Neural progenitor cell (in vitro differentiated cells): ENCODE measurements around the gene GABBR2. TPM values are rescaled to one million over a fixed set of nuclear protein-coding genes. Genes with fewer than 3 reads are reported as not detected.

Experiments used
- DNase-seq: peaks from one replicate; pipeline ENCODE4 v3.0.0-alpha.2; 2016; ENCODE audit warnings: low spot score
- H2AFZ ChIP-seq: fragments of 200-600 bp; sonication (generic); replicated peaks from 2 replicates; pipeline ENCODE4 v1.6.1; 2016; ENCODE audit warnings: antibody characterized with exemption
- H3F3A ChIP-seq: fragments of 200-600 bp; sonication (generic); 2 replicates; pipeline ENCODE4 v1.6.1; 2016; ENCODE audit warnings: antibody characterized with exemption, low read depth
- H3K27ac ChIP-seq: fragments of 200-600 bp; sonication (generic); 2 replicates; pipeline ENCODE4 v1.5.1; 2016; ENCODE audit warnings: mild to moderate bottlenecking
- H3K27me3 ChIP-seq: fragments of 200-600 bp; sonication (generic); 2 replicates; pipeline ENCODE4 v1.6.1; 2016; ENCODE audit warnings: mild to moderate bottlenecking, moderate library complexity
- H3K36me3 ChIP-seq: fragments of 200-600 bp; sonication (generic); 2 replicates; pipeline ENCODE4 v1.5.1; 2016
- H3K4me1 ChIP-seq: fragments of 200-600 bp; sonication (generic); 2 replicates; pipeline ENCODE4 v1.6.1; 2016; ENCODE audit warnings: mixed run types
- H3K4me2 ChIP-seq: fragments of 200-600 bp; sonication (generic); 2 replicates; pipeline ENCODE4 v1.6.1; 2016
- H3K4me3 ChIP-seq: fragments of 200-600 bp; sonication (generic); 2 replicates; pipeline ENCODE4 v1.5.1; 2016
- H3K79me2 ChIP-seq: fragments of 200-600 bp; sonication (generic); 2 replicates; pipeline ENCODE4 v1.6.1; 2016; ENCODE audit warnings: low read depth
- H3K9ac ChIP-seq: fragments of 200-600 bp; sonication (generic); 2 replicates; pipeline ENCODE4 v1.6.1; 2016
- H3K9me3 ChIP-seq: fragments of 200-600 bp; sonication (generic); 2 replicates; pipeline ENCODE4 v1.5.1; 2016; ENCODE audit warnings: low read depth
- H4K20me1 ChIP-seq: fragments of 200-600 bp; sonication (generic); 2 replicates; pipeline ENCODE4 v1.6.1; 2016; ENCODE audit warnings: low read depth
- H3K27ac Mint-ChIP-seq: 3 replicates; pipeline ENCODE4 v1.8.0; 2021; ENCODE audit warnings: mixed read lengths
- H3K27me3 Mint-ChIP-seq: 2 replicates; pipeline ENCODE4 v1.8.0; 2022; ENCODE audit warnings: low read depth, mild to moderate bottlenecking, inconsistent platforms, moderate library complexity, mixed read lengths; ENCODE audit not compliant: insufficient read depth
- H3K36me3 Mint-ChIP-seq: 3 replicates; pipeline ENCODE4 v1.8.0; 2021; ENCODE audit warnings: mixed read lengths
- H3K4me1 Mint-ChIP-seq: 3 replicates; pipeline ENCODE4 v1.8.0; 2021; ENCODE audit warnings: mixed read lengths
- H3K4me3 Mint-ChIP-seq: 3 replicates; pipeline ENCODE4 v1.8.0; 2021; ENCODE audit warnings: mild to moderate bottlenecking, moderate library complexity, mixed read lengths
- H3K9me3 Mint-ChIP-seq: 3 replicates; pipeline ENCODE4 v1.8.0; 2020; ENCODE audit warnings: mixed read lengths
- CTCF ChIP-seq: fragments of 200-600 bp; sonication (generic); IDR thresholded peaks from 2 replicates; pipeline ENCODE4 v1.5.1; 2017; ENCODE audit warnings: antibody characterized with exemption, mild to moderate bottlenecking
- EZH2 ChIP-seq: fragments of 200-600 bp; sonication (generic); IDR thresholded peaks from 2 replicates; pipeline ENCODE4 v1.6.1; 2017; ENCODE audit warnings: antibody characterized with exemption, mild to moderate bottlenecking, moderate library complexity
- EZH2phosphoT487 ChIP-seq: fragments of 200-600 bp; sonication (generic); IDR thresholded peaks from 2 replicates; pipeline ENCODE4 v1.6.1; 2017; ENCODE audit warnings: antibody characterized with exemption
- total RNA-seq: library from RNA; depleted of rRNA; stranded (reverse); fragments of >200 nt; gene quantifications from 2 replicates; pipeline ENCODE4 v1.2.3, GENCODE V29; 2015; ENCODE audit warnings: low replicate concordance

The GABBR2 gene
- total RNA-seq, 1 donor from 2014 or later: not detected

- Histone ChIP-seq H3F3A (no peaks in the 10 kb centered on the region), H3K4me1 (no peaks in the 10 kb centered on the region), H3K27me3 (no peaks in the 10 kb centered on the region), H4K20me1 (no peaks in the 10 kb centered on the region), H3K27ac (no peak overlapping the region), H3K4me2 (no peak overlapping the region), H3K9ac (no peak overlapping the region), H3K79me2 (no peaks in the 10 kb centered on the region), H3K9me3 (no peaks in the 10 kb centered on the region), H3K4me3 (no peak overlapping the region), H3K36me3 (no peaks in the 10 kb centered on the region), H2AFZ (no peak overlapping the region)
- Mint-ChIP-seq H3K27ac (no peak overlapping the region), H3K36me3 (no peaks in the 10 kb centered on the region), H3K27me3 (peaks cover 13% of the 10 kb centered on the region), H3K9me3 (no peaks in the 10 kb centered on the region), H3K4me3 (no peak overlapping the region), H3K4me1 (peaks cover 21% of the 10 kb centered on the region)
- TF ChIP-seq CTCF: no peak
- no peak for TF ChIP-seq EZH2phosphoT487
- no peak for TF ChIP-seq EZH2
- DNase-seq: no peak
These were observed 396.4 kb downstream of the GABBR2 start for GRCh38 chr9:98312365-98312764.

- Mint-ChIP-seq H3K36me3 (no peaks in the 10 kb centered on the region), H3K27ac (no peak overlapping the region), H3K4me3 (no peak overlapping the region), H3K27me3 (peaks cover 9% of the 10 kb centered on the region), H3K4me1 (peaks cover 13% of the 10 kb centered on the region), H3K9me3 (no peaks in the 10 kb centered on the region)
- Histone ChIP-seq H4K20me1 (no peaks in the 10 kb centered on the region), H3K27me3 (no peaks in the 10 kb centered on the region), H3K9ac (no peak overlapping the region), H3K4me2 (no peak overlapping the region), H3F3A (no peaks in the 10 kb centered on the region), H3K9me3 (no peaks in the 10 kb centered on the region), H3K79me2 (no peaks in the 10 kb centered on the region), H2AFZ (no peak overlapping the region), H3K4me1 (no peaks in the 10 kb centered on the region), H3K4me3 (no peak overlapping the region), H3K36me3 (no peaks in the 10 kb centered on the region), H3K27ac (no peak overlapping the region)
- DNase-seq: no peak
- TF ChIP-seq CTCF (no peak), EZH2phosphoT487 (no peak), EZH2 (no peak)
These were observed 397.2 kb downstream of the GABBR2 start for GRCh38 chr9:98311541-98311940.

GRCh38 chr9:98310752-98311392 is 397.9 kb downstream of the GABBR2 start:
- Mint-ChIP-seq H3K4me3 (no peak overlapping the region), H3K9me3 (no peaks in the 10 kb centered on the region), H3K4me1 (peaks cover 10% of the 10 kb centered on the region), H3K27ac (no peak overlapping the region), H3K27me3 (peaks cover 11% of the 10 kb centered on the region), H3K36me3 (no peaks in the 10 kb centered on the region)
- H3K4me2 ChIP-seq: no peak overlapping the region
- no peaks in the 10 kb centered on the region for H3K27me3 ChIP-seq
- H3K27ac ChIP-seq: no peak overlapping the region
- no peaks in the 10 kb centered on the region for H3K36me3 ChIP-seq
- H3F3A ChIP-seq: no peaks in the 10 kb centered on the region
- DNase-seq: no peak
- H3K9ac ChIP-seq: no peak overlapping the region
- no peak overlapping the region for H2AFZ ChIP-seq
- no peaks in the 10 kb centered on the region for H3K79me2 ChIP-seq
- no peaks in the 10 kb centered on the region for H4K20me1 ChIP-seq
- no peaks in the 10 kb centered on the region for H3K4me1 ChIP-seq
- TF ChIP-seq EZH2 (no peak), EZH2phosphoT487 (no peak), CTCF (no peak)
- H3K4me3 ChIP-seq: no peak overlapping the region
- H3K9me3 ChIP-seq: no peaks in the 10 kb centered on the region
